ENCODE data around the gene AGR2. TPM values are rescaled to one million over a fixed set of nuclear protein-coding genes. Genes with fewer than 3 reads are reported as not detected.

Gene AGR2
- total RNA-seq, 2 donors from 2014 or later, result 1,572 to 2,751 TPM

- Histone ChIP-seq H3K9me3 (no peaks in the 10 kb centered on the region), H3K9ac (ENCODE audit: low read depth in 2 of 2, low read length in 2 of 2) (no peak overlapping the region), H3K36me3 (no peaks in the 10 kb centered on the region), H3K27ac (peak overlapping the region; percentile 65), H3K4me1 (peaks cover 7% of the 10 kb centered on the region), H3K27me3 (no peaks in the 10 kb centered on the region), H3K4me3 (no peak overlapping the region)
- no peak for TF ChIP-seq CTCF (IDR thresholded peaks at IDR 0.05)
- intact Hi-C loops (cut with DNase I), result no loop called here
- peak; percentile 84 for DNase-seq
These were observed 42.6 kb upstream of the AGR2 start for GRCh38 chr7:16847381-16847860.

GRCh38 chr7:16846601-16847165 lies 41.9 kb upstream of the AGR2 start:
- H3K4me3 ChIP-seq, result no peak overlapping the region
- intact Hi-C loops (cut with DNase I), result no loop called here
- H3K27me3 ChIP-seq, result no peaks in the 10 kb centered on the region
- H3K27ac ChIP-seq, result peak overlapping the region; percentile 65
- H3K9ac ChIP-seq (ENCODE audit: low read depth in 2 of 2, low read length in 2 of 2), result no peak overlapping the region
- no peak for DNase-seq
- H3K9me3 ChIP-seq, result no peaks in the 10 kb centered on the region
- no peak for TF ChIP-seq CTCF (IDR thresholded peaks at IDR 0.05)
- no peaks in the 10 kb centered on the region for H3K36me3 ChIP-seq
- H3K4me1 ChIP-seq, result peaks cover 7% of the 10 kb centered on the region

- Histone ChIP-seq H3K4me1 (peaks cover 3% of the 10 kb centered on the region), H3K36me3 (no peaks in the 10 kb centered on the region), H3K4me3 (no peak overlapping the region), H3K27me3 (no peaks in the 10 kb centered on the region), H3K27ac (no peak overlapping the region), H3K9me3 (no peaks in the 10 kb centered on the region), H3K9ac (ENCODE audit: low read depth in 2 of 2, low read length in 2 of 2) (no peak overlapping the region)
- no peak for DNase-seq
- TF ChIP-seq CTCF (IDR thresholded peaks at IDR 0.05), result no peak
- intact Hi-C loops (cut with DNase I), result no loop called here
These were observed 40.9 kb upstream of the AGR2 start for GRCh38 chr7:16845746-16846145.

GRCh38 chr7:16841681-16842080 lies 36.9 kb upstream of the AGR2 start:
- DNase-seq, result no peak
- H3K9me3 ChIP-seq, result no peaks in the 10 kb centered on the region
- no peaks in the 10 kb centered on the region for H3K36me3 ChIP-seq
- H3K27ac ChIP-seq, result no peak overlapping the region
- no peak for TF ChIP-seq CTCF (IDR thresholded peaks at IDR 0.05)
- no peaks in the 10 kb centered on the region for H3K27me3 ChIP-seq
- no peak overlapping the region for H3K4me3 ChIP-seq
- intact Hi-C loops (cut with DNase I), result no loop called here
- H3K9ac ChIP-seq (ENCODE audit: low read depth in 2 of 2, low read length in 2 of 2), result no peak overlapping the region
- H3K4me1 ChIP-seq, result no peaks in the 10 kb centered on the region

- Histone ChIP-seq H3K9ac (ENCODE audit: low read depth in 2 of 2, low read length in 2 of 2) (no peak overlapping the region), H3K4me1 (no peaks in the 10 kb centered on the region), H3K9me3 (no peaks in the 10 kb centered on the region), H3K27ac (no peak overlapping the region), H3K36me3 (no peaks in the 10 kb centered on the region), H3K27me3 (no peaks in the 10 kb centered on the region), H3K4me3 (no peak overlapping the region)
- DNase-seq, result no peak
- no peak for TF ChIP-seq CTCF (IDR thresholded peaks at IDR 0.05)
- intact Hi-C loops (cut with DNase I), result no loop called here
These were observed 35.3 kb upstream of the AGR2 start for GRCh38 chr7:16840094-16840493.
